SH-SY5Y (cell line): ENCODE results near the gene LITAFD.

ENCODE experiments used
- GATA2 ChIP-seq: IDR thresholded peaks from 2 replicates; pipeline ENCODE4 v1.6.1; 2011; ENCODE audit warnings: mild to moderate bottlenecking, low read depth, low read length
- GATA3 ChIP-seq: IDR thresholded peaks from 2 replicates; pipeline ENCODE4 v1.6.1; 2011; ENCODE audit warnings: low read depth, mild to moderate bottlenecking, low read length, moderate library complexity

DNA sequence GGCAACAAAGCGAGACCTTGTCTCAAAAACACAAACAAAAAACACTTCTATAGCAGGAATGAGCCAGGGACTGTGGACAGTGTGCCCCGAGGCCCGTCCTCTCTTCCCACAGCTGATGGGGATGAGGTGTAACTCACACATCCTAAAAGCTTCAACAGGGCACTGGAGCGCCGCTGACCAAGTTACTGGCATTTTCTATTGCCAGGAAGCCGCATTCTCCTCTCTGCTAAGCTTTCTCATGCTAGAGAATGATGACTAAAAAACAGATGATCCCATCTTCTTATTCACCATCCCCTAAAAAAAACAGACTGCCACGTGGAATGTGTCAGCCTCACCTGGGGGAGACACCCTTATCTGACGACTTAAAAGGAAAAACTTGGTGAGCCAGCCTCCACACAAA lies 29.6 kb upstream of the LITAFD start:
- TF ChIP-seq GATA2 (no peak), GATA3 (no peak)
